Dermis microvascular lymphatic vessel endothelial cell (primary cell): Measurements from ENCODE around the gene LRRTM3. TPM values are rescaled to one million over a fixed set of nuclear protein-coding genes. Genes with fewer than 3 reads are reported as not detected.

Experiments used
- DNase-seq, 2 donors: peaks; one replicate each; pipeline versions ENCODE4 v3.0.0 to v3.0.0-alpha.2; 2010; ENCODE audit warnings: low read depth in 2 of 2
- total RNA-seq: library from RNA; depleted of rRNA; stranded (reverse); fragments of >200 nt; gene quantifications from 2 replicates; pipeline ENCODE4 v1.2.1, GENCODE V29; 2014

Gene LRRTM3
- total RNA-seq, 1 donor from 2014 or later, result not detected

DNA sequence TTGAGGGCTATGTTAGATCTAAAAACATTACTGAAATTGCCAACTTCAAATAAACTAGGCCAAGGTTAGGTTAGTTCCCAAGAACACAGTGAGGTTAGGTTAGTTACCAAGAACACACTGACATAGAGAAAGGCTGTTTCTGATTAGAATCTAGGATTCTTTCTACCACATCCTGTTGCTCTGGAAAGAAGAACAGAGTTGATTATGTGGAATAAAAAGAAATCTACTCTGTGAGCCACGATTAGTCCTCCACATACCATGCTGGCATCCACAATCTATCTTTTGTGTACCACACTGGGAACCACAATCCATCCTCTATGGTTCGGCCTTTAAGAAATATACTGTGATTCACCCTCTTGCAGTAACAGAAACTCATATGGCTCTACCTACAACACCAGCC is 91.4 kb downstream of the LRRTM3 start:
- DNase-seq, result no peak

DNA sequence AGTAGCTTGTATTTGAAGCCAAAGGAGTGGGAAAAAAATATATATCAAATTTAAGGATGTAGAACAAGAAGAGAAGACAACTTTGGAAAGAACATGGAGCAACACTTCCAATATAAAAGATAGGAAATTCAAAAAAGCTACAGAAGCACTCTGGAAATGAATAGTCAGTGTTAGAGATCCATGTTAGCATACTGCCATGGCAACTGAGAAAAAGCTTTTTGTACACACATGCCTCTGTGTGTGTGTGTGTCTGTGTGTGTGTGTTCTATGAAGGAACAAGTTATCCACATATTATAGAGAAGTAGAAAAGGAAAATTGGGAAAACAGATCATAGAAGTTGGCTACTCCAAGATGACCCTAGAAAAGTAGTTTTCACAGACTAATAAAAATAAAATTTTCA is 96.3 kb downstream of the LRRTM3 start:
- no peak for DNase-seq

DNA sequence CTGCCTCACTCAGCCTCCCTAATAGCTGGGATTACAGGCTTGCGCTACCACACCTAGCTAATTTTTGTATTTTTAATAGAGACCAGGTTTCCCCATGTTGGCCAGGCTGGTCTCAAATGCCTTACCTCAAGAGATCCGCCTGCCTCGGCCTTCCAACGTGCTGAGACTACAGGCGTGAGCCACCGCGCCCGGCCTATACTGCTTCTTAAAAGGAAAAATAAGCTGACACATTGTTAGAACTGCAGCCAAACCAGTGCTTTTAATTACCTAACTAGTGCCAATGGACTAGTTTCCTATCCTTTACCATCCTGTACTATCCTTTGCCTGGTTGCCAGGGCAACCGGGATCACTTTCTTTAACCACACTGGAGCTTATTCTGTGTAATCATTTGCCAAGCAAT is 108.0 kb downstream of the LRRTM3 start:
- no peak for DNase-seq

DNA sequence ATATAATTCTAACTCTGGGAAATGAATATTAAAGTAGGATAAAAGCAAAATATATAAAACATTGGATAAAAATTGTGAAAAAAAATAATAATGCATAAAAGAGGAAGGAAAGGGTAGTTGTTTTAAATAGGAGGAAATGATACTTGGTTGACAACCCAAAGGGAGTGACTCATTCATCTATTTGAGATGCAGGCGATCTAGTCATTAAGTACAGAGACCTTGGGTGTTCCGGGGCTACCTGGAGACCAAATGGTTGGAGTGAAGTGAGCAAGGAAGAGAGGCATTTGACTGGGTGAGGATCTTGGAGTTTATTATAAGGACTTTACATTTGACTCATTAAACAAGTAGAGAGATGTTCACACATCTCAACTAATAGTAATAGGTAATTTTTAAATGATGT is 111.0 kb downstream of the LRRTM3 start:
- no peak for DNase-seq

DNA sequence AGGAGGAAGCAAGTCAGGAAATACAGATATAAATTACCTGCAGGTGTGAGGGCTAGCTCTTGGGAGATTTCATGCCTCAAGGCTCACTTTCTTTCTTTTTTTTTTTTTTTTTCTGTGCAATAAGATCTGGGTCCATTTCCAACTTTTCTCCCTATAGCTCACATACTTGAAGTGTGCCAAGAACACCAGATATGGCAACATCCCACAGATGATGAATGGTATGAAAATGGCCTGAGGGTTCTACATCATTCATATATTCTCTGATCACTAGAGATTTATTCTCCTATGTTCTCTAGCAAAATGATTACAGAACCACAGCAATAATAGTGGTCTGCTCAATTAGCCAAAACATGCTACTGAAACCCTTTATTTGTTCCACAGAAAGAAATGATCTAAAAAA is 117.2 kb downstream of the LRRTM3 start:
- no peak for DNase-seq

DNA sequence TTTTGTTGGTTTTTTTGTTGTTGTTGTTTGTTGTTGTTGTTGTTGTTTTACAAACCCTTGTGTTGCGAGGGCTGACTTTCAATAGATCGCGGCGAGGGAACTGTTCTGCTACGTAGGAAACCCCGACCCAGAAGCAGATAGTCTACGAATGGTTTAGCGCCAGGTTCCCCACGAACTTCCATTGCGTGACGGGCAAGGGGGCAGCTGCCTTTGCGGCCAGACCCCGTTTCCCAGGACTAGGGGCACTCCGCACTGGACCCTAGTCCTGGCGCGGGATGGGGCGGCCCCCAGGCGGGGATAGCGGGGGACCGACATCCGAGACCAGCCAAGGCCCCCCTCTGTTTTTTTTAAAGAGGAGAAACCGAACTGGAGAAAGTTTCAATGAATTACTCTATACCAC is 119.6 kb downstream of the LRRTM3 start:
- no peak for DNase-seq

DNA sequence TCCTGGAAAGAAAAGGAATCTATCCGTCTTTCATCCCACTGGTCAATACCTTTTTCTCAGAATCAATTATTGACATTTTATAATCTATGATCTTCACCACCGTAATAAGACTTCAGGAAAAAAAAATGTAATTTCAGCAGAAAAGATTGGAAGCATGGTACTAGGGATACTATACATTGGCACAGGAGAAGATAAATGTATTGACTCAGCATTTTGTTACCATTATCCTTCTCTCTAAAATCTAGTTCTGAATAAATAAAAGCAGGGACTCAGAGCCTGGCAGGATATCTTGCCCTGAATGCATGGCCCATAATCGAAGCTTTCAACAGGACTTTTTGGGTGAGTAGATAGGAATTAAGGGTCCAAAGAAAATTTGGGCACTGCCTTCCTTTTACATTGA is 120.7 kb downstream of the LRRTM3 start:
- no peak for DNase-seq

DNA sequence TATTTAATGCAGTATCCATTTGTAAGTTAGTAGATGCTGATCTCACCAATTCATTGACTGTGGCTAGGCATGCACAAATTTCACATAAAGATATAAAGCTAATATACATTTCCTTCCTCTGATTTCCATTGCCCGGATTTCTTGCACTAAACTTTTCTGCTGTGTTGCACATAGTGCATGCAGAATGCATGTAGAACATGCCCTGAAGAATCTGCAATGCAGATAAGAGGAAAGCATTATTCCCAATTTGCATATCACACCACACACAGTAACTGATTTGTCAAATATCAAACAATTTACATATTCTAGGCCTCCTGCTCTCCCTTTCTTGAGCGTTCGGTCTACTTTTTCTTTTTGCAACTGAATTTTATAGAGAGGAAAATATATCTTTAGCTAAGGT is 124.2 kb downstream of the LRRTM3 start:
- no peak for DNase-seq

DNA sequence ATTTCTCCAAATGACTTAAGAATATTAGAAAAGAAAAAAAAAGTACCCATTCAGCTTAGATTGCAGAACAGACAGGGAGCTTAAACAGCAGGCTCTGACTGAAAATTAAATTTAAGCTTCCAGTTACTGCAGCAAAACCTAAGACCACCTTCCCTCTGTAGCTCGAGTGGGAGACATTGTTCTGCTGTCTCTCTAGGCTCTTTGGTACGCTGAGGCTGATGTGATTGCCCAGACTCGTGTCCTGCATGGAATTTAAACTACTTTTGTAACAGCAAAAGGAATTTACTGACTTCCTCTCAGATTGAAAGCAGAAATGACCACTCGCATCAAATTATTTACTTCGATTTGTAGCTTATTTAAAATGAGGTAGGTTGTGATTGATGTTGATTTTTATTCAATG is 124.6 kb downstream of the LRRTM3 start:
- no peak for DNase-seq

DNA sequence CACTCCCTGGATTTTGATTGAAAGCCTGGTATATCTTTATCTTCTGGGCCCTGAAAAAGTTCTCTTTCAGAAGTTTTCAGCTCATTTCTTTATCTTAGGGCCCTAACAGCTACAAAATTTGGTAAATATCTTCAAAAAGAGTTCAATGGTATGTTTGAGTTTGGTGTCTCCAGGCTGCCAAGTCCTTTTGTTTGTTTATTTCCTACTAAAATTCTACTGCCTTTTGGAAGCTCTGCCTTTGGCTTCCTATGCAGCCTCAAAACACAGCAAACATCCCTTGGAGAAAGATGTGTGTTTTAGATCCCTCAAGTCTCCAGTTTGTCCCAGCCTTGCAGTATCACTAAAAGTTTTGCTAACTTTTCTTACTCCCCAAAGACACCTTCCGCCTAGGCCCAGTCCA is 146.8 kb downstream of the LRRTM3 start:
- DNase-seq, result no peak

DNA sequence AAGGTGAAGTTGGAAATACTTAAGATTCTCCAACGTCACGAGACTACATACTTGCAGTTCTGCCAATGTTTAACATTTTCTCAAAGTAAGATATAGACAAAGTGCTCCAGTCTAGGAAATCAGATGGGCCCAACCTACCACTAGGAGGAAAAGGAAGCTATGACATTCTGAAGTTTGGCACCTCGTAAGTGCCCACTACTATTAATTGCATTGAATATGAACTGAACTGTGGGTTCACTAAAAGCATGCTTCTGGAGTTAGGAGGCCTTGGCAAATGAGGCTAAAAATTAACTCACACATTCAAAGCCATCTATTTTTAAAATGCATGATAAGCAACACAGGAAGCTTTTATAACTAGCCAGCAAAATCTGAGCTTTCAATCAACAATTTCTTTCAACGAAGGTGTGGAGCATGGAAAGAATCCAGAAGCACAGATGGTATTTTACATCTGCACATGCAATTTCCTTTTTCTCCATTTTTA is 149.7 kb downstream of the LRRTM3 start:
- DNase-seq, result no peak

DNA sequence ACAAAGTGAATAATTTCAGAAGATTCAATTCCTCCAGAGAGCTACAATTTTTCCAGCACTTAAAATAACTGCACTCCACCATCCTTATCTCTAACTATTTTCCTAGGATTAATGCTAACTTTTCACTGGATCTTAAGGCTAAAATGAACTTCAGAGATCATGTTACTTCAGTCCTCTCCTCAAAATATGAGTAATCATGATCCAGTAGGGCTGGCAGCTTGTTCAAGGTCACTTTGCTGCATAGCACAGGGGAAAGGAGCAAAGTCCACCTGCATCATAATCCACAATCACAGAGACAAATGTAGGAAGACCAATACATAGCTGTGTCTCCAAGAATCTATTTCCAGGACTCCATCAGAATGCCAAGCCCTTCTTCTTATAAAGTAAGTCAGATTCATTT is 150.3 kb downstream of the LRRTM3 start:
- DNase-seq, result no peak

DNA sequence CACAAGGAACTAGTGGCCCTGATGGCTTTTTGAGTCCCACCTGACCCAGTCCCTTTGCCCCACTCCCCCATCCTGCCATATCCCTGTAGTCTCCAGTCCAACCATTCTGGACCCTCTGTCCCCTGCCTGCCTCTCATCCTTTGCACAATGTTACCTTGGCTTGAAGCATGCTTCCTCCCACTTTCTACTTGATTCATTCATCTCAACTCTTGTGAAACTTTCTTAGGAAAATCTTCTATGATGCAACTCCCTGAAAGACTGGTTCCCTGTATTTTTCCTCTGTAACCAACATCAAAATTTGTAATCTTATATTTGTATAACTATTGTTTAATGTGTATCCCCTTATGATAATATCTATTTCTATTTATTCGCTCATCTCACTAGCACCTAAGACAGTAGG is 151.5 kb downstream of the LRRTM3 start:
- no peak for DNase-seq

DNA sequence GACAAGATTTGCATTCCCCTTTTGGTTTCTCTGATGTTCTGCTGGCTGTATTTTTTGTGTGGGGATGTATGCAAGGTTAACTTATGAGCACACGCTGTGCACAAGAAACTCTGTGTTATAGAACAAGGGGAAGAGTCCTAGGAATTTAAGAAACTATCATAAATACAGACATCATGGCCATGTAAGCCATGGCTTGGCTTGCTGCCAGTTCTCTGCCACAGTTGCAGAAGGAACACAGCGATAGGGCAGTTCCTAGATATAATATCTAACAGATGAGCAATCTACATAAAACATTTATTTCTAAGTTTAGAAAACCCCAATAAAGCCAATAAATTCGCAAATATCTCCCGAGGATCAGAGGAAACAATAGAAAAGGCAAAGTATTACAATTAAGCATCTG is 153.3 kb downstream of the LRRTM3 start:
- no peak for DNase-seq

DNA sequence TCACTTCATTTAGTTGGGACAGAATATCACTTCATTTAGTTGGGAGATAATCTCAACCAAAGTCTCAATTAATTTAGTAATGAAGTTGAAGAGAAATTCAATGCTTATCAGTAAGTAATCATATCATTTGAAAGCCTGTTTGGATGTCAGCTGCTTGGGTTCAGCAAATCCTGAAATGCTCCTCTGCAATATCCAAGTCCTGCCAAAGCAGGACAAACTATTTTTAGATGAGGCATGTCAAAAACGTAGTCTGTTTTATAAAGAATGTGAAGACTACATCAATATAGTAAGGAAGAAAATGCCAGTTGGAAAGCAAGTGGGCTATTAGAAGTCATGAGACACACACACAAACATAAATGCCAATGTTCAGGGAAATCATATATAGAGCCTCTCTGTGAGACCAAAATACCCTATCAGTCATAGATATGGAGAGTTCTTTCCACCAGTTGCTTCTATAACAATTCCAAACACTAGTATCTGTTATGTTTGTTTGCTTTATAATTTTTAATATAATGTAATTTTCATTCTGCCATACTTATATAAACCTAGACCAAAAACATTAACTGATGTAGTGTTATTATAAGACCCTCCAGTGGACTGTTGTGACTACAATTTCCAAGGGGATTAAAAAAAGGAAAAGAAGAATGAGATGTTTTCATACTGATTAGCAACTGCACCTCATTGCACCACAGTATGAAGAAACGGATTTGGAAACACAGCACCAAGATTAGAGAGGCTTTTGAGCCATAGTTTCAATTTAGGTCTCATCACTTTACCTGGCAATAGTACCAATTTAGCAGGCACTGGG is 160.7 kb downstream of the LRRTM3 start:
- no peak for DNase-seq

DNA sequence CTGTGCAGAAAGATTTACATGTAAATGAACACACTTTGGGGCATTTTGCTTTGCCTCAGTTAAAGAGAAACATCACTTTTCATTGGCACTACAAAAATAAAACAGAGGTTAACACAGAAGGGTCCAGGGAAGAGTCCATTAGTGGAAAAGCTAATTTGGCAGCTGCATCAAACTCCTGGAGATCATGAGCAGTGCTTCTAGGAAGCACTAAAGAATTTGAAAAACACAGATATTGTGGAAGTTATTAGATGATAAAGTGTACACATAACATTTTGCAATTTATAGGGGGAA is 161.2 kb downstream of the LRRTM3 start:
- no peak for DNase-seq

DNA sequence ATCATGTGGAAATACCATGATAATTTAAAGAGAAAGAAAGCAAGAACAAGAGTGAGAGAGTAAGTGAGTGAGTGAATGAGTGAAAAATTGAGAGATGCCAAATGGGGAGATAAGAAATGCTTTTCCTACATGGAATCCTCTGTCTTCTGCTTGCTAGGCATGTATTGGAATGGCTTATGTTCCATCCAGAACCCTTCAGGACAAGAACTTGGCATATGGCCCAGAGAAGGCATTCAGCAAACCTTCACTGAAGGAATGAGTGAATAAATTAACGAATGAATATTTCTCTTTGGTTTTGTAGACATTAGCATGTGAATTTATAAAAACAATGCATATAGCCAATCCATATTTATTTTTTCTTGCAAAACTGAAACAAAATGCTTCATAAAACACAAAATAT is 162.2 kb downstream of the LRRTM3 start:
- no peak for DNase-seq

DNA sequence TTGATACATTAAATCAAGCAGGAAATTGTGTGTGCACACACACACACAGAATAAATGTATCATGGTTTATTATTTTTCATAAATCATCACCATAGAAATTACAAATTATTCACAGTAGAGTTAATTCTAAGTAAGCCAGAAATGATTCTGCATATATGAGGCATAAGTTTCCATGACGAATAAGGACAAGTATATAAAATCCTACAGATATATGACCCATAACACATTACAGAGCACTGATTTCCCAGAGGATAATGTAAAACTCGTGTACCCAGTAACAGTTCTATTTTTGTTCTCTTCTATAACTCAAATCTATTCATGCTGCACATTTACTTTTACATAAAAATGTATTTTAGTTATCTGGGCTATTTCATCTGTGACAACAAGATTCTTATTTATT is 169.7 kb downstream of the LRRTM3 start:
- no peak for DNase-seq

DNA sequence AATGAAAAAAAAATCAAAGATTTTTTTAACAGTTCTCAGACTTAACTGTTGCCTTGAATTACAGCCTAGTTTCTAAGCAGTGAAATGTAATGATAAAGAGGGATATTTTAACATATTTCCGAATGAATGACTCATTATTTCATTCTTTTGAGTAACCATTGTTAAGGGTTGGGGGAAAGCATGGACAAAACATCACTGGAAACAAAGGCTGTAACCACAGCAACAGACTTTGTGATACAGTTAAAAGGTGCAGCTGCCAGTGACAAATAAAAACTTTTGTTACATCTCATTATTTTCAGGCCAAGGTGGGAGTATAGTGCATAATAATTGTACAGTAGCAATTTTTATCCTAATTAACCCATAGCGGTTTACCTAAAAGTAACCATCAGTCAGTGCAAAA is 172.6 kb downstream of the LRRTM3 start:
- DNase-seq, result peak in 1 of 2 donors; percentile 2

DNA sequence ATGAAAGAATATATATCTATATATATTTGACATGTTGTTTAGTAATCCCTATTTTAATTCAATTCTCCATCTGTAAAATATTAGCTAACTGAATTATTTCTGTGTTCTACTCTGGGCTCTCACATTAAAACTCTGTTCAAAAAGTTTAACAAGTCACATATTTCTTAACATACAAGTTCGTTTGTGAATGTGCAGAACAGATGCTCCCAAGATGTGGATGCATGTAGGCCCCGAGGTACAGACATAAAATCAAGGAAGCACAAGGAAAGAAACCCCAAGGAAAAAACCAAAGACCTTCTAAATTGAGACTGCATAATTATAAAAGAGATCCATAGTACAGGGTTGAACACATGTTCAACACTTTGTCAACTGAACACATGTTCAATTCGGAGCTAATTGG is 175.1 kb downstream of the LRRTM3 start:
- no peak for DNase-seq

DNA sequence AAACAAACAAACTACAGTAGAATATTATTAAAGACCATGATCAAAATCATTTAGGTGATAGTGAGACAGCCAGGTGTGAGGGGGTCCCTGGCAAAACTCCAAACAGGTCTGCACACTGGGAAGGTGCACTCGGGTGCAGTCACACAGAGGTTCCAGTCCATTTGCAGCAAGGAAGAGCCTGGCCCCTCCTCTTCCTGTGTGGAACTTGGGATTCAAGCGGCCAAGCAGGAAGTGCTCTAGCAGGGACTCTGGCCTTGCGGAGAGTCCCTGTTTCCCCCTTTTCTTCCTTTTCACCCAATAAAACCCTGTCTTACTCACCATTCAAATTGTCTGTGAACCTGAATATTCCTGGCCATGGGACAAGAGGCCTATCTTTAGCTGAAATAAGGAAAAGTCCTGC is 181.8 kb downstream of the LRRTM3 start:
- no peak for DNase-seq

DNA sequence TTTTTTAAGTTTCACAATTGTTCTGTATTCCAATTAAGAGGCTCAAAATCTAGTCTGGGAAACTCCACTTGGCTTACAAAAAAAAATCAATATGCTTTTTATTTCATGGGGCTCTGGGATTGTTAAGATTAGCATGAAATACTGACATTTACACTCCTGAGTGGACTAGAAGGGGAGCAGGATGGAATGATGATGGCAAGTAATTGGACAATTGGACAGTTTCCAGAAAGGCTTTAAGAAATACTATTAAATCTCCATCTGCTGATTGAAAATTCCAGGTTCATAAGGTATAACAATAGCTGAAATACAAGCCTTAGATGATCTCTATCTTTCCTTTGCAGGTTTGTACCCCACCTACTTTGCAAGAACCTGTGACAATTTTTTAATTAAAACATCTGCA is 184.4 kb downstream of the LRRTM3 start:
- DNase-seq, result no peak

DNA sequence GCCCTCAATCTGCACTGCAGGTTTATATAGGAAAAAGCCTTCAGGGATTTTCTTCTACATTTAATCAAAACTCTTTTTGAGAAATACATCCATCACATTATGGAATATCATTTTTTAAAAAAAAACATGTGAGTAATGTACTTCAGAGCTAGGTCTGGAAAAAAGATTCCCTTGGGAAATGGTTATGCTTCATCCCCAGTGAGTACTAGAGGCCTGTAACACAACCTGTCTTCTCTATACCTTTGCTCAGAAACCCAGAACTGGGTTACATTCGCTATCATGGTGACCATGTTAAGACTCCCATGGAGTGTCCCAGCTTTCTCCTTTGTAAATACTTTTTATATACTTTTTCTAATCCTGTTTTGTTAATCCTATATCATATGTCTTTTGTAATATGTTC is 186.9 kb downstream of the LRRTM3 start:
- DNase-seq, result no peak

DNA sequence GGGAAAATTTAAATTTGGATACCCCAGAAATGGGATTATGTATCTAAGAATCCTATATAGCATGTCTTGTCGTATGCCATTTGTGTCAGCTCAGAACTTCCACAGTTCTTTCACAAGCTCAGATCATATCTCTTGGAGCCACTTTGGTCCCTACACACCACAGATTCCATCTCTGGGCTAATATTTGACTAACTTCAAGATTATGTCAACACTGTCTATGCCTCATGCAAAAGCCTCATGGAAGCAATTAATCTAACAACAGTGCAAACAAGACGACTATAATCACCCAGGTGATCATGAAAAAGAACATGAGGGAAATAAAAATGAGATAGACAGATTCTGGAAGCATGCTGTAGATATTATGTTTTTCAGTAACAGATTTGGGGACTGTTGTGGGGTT is 189.1 kb downstream of the LRRTM3 start:
- no peak for DNase-seq
